Osteocyte (in vitro differentiated cells): ENCODE results near the gene OXNAD1. TPM values are rescaled to one million over a fixed set of nuclear protein-coding genes. Genes with fewer than 3 reads are reported as not detected.

ENCODE experiments used
- DNase-seq: peaks from one replicate; pipeline ENCODE4 v3.0.0; 2021; ENCODE audit warnings: mixed read lengths; ENCODE audit not compliant: unreplicated experiment; ENCODE audit errors: extremely low spot score
- H3K27ac Mint-ChIP-seq: one replicate; pipeline ENCODE4 v1.8.0; 2021; ENCODE audit warnings: mild to moderate bottlenecking, mixed read lengths; ENCODE audit not compliant: unreplicated experiment
- H3K27me3 Mint-ChIP-seq: one replicate; pipeline ENCODE4 v1.8.0; 2021; ENCODE audit warnings: mixed read lengths; ENCODE audit not compliant: unreplicated experiment
- H3K36me3 Mint-ChIP-seq: one replicate; pipeline ENCODE4 v1.8.0; 2021; ENCODE audit warnings: mixed read lengths; ENCODE audit not compliant: unreplicated experiment
- H3K4me1 Mint-ChIP-seq: one replicate; pipeline ENCODE4 v1.8.0; 2021; ENCODE audit warnings: mixed read lengths; ENCODE audit not compliant: unreplicated experiment
- H3K4me3 Mint-ChIP-seq: one replicate; pipeline ENCODE4 v1.8.0; 2021; ENCODE audit warnings: mild to moderate bottlenecking, moderate library complexity, mixed read lengths; ENCODE audit not compliant: unreplicated experiment
- H3K9me3 Mint-ChIP-seq: one replicate; pipeline ENCODE4 v1.8.0; 2021; ENCODE audit warnings: mixed read lengths; ENCODE audit not compliant: unreplicated experiment
- CTCF ChIP-seq: fragments of 200-600 bp; sonication (generic); IDR thresholded peaks from 2 replicates; pipeline ENCODE4 v1.5.0; 2021; ENCODE audit warnings: antibody characterized with exemption, mild to moderate bottlenecking, moderate library complexity
- total RNA-seq: library from RNA; stranded (reverse); gene quantifications from 2 replicates; pipeline ENCODE4 v1.2.1, GENCODE V29; 2021

The OXNAD1 gene
- total RNA-seq, 1 donor from 2014 or later: 10.8 TPM

GRCh38 chr3:16239780-16240179 is 25.2 kb upstream of the OXNAD1 start:
- Mint-ChIP-seq H3K27ac (peak overlapping the region; percentile 8), H3K36me3 (no peaks in the 10 kb centered on the region), H3K27me3 (no peaks in the 10 kb centered on the region), H3K9me3 (no peaks in the 10 kb centered on the region), H3K4me1 (peaks cover 14% of the 10 kb centered on the region), H3K4me3 (no peak overlapping the region)
- DNase-seq: no peak
- TF ChIP-seq CTCF: no peak

- DNase-seq: no peak
- Mint-ChIP-seq H3K9me3 (no peaks in the 10 kb centered on the region), H3K27me3 (no peaks in the 10 kb centered on the region), H3K4me3 (no peak overlapping the region), H3K4me1 (peaks cover 14% of the 10 kb centered on the region), H3K36me3 (no peaks in the 10 kb centered on the region), H3K27ac (peak overlapping the region; percentile 12)
- no peak for TF ChIP-seq CTCF
These were observed 24.6 kb upstream of the OXNAD1 start for GRCh38 chr3:16240229-16241023.

GRCh38 chr3:16241225-16241624 is 23.8 kb upstream of the OXNAD1 start:
- TF ChIP-seq CTCF: no peak
- Mint-ChIP-seq H3K27me3 (no peaks in the 10 kb centered on the region), H3K36me3 (no peaks in the 10 kb centered on the region), H3K4me3 (no peak overlapping the region), H3K9me3 (no peaks in the 10 kb centered on the region), H3K4me1 (peaks cover 14% of the 10 kb centered on the region), H3K27ac (no peak overlapping the region)
- no peak for DNase-seq

GRCh38 chr3:16242177-16242576 is 22.8 kb upstream of the OXNAD1 start:
- no peaks in the 10 kb centered on the region for H3K36me3 Mint-ChIP-seq
- no peak for TF ChIP-seq CTCF
- H3K4me3 Mint-ChIP-seq: no peak overlapping the region
- H3K4me1 Mint-ChIP-seq: peaks cover 14% of the 10 kb centered on the region
- H3K9me3 Mint-ChIP-seq: no peaks in the 10 kb centered on the region
- no peak for DNase-seq
- H3K27ac Mint-ChIP-seq: no peak overlapping the region
- no peaks in the 10 kb centered on the region for H3K27me3 Mint-ChIP-seq

GRCh38 chr3:16243706-16244490 is 21.1 kb upstream of the OXNAD1 start:
- no peaks in the 10 kb centered on the region for H3K9me3 Mint-ChIP-seq
- DNase-seq: no peak
- H3K4me1 Mint-ChIP-seq: peaks cover 14% of the 10 kb centered on the region
- H3K4me3 Mint-ChIP-seq: no peak overlapping the region
- H3K27ac Mint-ChIP-seq: no peak overlapping the region
- TF ChIP-seq CTCF: no peak
- H3K27me3 Mint-ChIP-seq: no peaks in the 10 kb centered on the region
- no peaks in the 10 kb centered on the region for H3K36me3 Mint-ChIP-seq
